A673 (cell line): ENCODE measurements around the gene P2RY2. TPM values are rescaled to one million over a fixed set of nuclear protein-coding genes. Genes with fewer than 3 reads are reported as not detected.
"Not testable (repeated sequence)": the region's sequence is repeated elsewhere in the genome, so short reads cannot be mapped to it uniquely, and the experiment has no call there.

Source experiments
- BruUV-seq: library from RNA; stranded (reverse); fragments of 400-500 nt; replicated peaks from 2 replicates; lab custom pipeline; 2021; lab: Mats Ljungman, UMichigan
- CTCF ChIA-PET: fragments of 300-600 bp; sonication (Branson Sonifier 250); formaldehyde crosslinking; loops from one replicate; lab custom pipeline; 2022; ENCODE audit warnings: antibody characterized with exemption; lab: Charles Lee
- POLR2A ChIA-PET: fragments of 300-600 bp; sonication (Branson Sonifier 250); formaldehyde crosslinking; loops from one replicate; lab custom pipeline; 2022; ENCODE audit warnings: antibody characterized with exemption; ENCODE audit not compliant: low non-redundant PET; lab: Charles Lee
- DNase-seq: peaks from one replicate; pipeline ENCODE4 v3.0.0-alpha.2; 2015; ENCODE audit warnings: low spot score
- H3K27ac ChIP-seq: fragments of 200-600 bp; sonication (generic); 2 replicates; pipeline ENCODE4 v1.5.1; 2016; ENCODE audit warnings: mixed run types, low read depth, mild to moderate bottlenecking, mixed read lengths, antibody characterized with exemption, low read length; ENCODE audit not compliant: poor library complexity, severe bottlenecking
- H3K27me3 ChIP-seq: fragments of 200-600 bp; sonication (generic); replicated peaks from 2 replicates; pipeline ENCODE4 v1.6.1; 2017; ENCODE audit warnings: mixed run types, low read depth, mild to moderate bottlenecking, mixed read lengths, antibody characterized with exemption, low read length; ENCODE audit not compliant: insufficient read depth, poor library complexity
- H3K36me3 ChIP-seq: fragments of 200-600 bp; sonication (generic); 2 replicates; pipeline ENCODE4 v1.6.1; 2016; ENCODE audit warnings: mixed run types, mild to moderate bottlenecking, mixed read lengths, antibody characterized with exemption, low read length; ENCODE audit not compliant: insufficient read depth, poor library complexity, severe bottlenecking
- H3K4me1 ChIP-seq: fragments of 200-600 bp; sonication (generic); 2 replicates; pipeline ENCODE4 v1.6.1; 2017; ENCODE audit warnings: mixed run types, mild to moderate bottlenecking, mixed read lengths, antibody characterized with exemption, low read length; ENCODE audit not compliant: insufficient read depth, poor library complexity, severe bottlenecking
- H3K4me3 ChIP-seq: fragments of 200-600 bp; sonication (generic); 2 replicates; pipeline ENCODE4 v1.5.1; 2016; ENCODE audit warnings: low read depth, mixed run types, mild to moderate bottlenecking, mixed read lengths, low read length; ENCODE audit not compliant: poor library complexity, severe bottlenecking
- H3K9me3 ChIP-seq: fragments of 200-600 bp; sonication (generic); 2 replicates; pipeline ENCODE4 v1.6.1; 2016; ENCODE audit warnings: mixed run types, low read depth, mild to moderate bottlenecking, mixed read lengths, antibody characterized with exemption, low read length; ENCODE audit not compliant: poor library complexity, severe bottlenecking
- EZH2 ChIP-seq: fragments of 200-600 bp; sonication (generic); IDR thresholded peaks from 2 replicates; pipeline ENCODE4 v1.6.1; 2017; ENCODE audit warnings: borderline replicate concordance, low read depth, mild to moderate bottlenecking, mixed read lengths, antibody characterized with exemption, low read length; ENCODE audit not compliant: poor library complexity, severe bottlenecking
- intact Hi-C: fragments of 100-400 bp; cut with micrococcal nuclease; formaldehyde crosslinking; loops from one replicate; pipeline ENCODE4 v1.10.0; 2022; ENCODE audit not compliant: unreplicated experiment
- total RNA-seq: library from RNA; stranded (reverse); gene quantifications from 2 replicates; pipeline ENCODE4 v1.2.3, GENCODE V29; 2021
- TF ChIP-seq, protein P1 (sequence below): fragments of 300-800, 200-600 bp; sonication (generic); conservative IDR thresholded peaks from 2 replicates; pipeline ENCODE4 v1.5.1; 2017; ENCODE audit warnings: low read depth, mild to moderate bottlenecking, antibody characterized with exemption, low read length, moderate library complexity, mixed read lengths

P2RY2 gene
- total RNA-seq, 1 experiment from 2014 or later = not detected

DNA sequence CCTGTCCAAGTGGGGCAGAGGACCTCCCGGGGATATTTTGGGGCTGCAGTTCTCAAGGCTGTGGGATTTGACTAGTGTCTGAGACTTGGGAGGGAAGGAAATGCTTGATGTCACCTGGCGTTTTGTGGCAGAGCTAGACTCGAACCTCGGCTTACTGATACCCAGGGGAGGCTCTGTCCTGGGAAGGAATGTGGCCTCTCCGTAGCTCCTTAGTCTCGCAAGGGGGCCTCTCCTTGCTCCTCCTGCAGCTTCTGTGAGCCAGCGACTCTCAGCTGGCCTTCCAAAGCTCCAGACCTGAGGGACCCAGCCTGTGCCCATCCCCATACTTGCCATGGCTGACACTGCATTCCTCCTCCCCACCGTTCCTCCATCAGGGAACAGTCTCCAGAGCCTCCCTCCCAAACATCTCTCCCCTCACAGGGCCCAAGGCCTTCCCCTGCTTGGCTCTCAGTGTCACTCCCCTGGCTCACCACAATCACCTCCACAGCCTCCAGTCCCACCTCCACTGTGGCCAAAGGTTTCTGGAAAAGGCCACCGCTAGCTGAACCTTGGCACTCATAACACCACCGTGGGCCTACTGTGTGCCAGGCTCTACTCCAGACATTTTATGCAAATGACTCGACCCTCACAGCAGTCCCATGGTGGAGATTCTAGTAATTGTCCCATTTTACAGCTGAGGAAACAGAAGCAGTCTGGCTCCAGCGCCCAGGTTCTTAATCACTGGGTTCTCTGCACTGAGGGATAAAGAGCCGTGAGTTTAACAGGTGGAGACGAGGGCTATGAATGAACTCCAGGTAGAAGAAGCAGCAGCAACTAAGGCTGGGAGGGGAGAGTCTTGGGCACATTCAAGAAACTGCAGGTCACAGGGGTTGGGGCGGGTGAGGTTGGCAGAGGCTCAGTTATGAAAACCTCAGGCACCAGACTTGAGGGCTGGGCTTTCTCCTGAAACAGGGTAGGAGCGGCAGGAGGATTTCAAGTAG is 12.1 kb downstream of the P2RY2 start:
- Histone ChIP-seq H3K36me3 (no peaks in the 10 kb centered on the region), H3K27me3 (no peaks in the 10 kb centered on the region), H3K9me3 (no peaks in the 10 kb centered on the region), H3K4me1 (no peaks in the 10 kb centered on the region), H3K4me3 (no peak overlapping the region), H3K27ac (no peak overlapping the region)
- no peak for DNase-seq
- POLR2A ChIA-PET = no interaction called here
- no TSS peak for BruUV-seq
- CTCF ChIA-PET = no interaction called here
- intact Hi-C loops = no loop called here
- no peak for TF ChIP-seq EZH2
- TF ChIP-seq, protein P1, sequence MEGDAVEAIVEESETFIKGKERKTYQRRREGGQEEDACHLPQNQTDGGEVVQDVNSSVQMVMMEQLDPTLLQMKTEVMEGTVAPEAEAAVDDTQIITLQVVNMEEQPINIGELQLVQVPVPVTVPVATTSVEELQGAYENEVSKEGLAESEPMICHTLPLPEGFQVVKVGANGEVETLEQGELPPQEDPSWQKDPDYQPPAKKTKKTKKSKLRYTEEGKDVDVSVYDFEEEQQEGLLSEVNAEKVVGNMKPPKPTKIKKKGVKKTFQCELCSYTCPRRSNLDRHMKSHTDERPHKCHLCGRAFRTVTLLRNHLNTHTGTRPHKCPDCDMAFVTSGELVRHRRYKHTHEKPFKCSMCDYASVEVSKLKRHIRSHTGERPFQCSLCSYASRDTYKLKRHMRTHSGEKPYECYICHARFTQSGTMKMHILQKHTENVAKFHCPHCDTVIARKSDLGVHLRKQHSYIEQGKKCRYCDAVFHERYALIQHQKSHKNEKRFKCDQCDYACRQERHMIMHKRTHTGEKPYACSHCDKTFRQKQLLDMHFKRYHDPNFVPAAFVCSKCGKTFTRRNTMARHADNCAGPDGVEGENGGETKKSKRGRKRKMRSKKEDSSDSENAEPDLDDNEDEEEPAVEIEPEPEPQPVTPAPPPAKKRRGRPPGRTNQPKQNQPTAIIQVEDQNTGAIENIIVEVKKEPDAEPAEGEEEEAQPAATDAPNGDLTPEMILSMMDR = no peak

DNA sequence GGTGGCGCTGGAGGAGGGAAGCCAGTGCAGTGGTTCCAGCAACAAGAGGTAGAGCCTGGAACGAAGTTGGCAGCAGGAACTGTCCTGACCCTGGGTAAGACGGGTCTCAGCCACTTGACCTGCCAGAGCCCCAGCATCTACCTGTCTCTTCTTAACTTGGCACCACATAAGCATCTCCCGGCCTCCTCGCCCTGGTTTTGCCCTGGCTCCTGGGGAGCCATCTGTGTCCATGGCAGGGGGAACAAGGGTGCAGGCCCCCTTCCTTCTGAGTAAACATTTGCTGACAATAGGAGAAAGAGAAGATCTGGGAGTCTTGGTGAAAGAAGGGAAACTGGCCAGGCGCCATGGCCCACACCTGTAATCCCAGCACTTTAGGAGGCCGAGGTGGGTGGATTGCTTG is 12.8 kb downstream of the P2RY2 start:
- TF ChIP-seq, protein P1 = no peak
- TF ChIP-seq EZH2 = no peak
- no TSS peak for BruUV-seq
- intact Hi-C loops = no loop called here
- no peak for DNase-seq
- no peak overlapping the region for H3K4me3 ChIP-seq
- POLR2A ChIA-PET = no interaction called here
- CTCF ChIA-PET = interaction anchor here (0.6 kb wide), 1 partner anchor 12 kb away, joined by 4 read pairs; no protein-coding TSS in a partner anchor
- H3K9me3 ChIP-seq = no peaks in the 10 kb centered on the region
- H3K4me1 ChIP-seq = no peaks in the 10 kb centered on the region
- no peak overlapping the region for H3K27ac ChIP-seq
- no peaks in the 10 kb centered on the region for H3K36me3 ChIP-seq
- no peaks in the 10 kb centered on the region for H3K27me3 ChIP-seq

DNA sequence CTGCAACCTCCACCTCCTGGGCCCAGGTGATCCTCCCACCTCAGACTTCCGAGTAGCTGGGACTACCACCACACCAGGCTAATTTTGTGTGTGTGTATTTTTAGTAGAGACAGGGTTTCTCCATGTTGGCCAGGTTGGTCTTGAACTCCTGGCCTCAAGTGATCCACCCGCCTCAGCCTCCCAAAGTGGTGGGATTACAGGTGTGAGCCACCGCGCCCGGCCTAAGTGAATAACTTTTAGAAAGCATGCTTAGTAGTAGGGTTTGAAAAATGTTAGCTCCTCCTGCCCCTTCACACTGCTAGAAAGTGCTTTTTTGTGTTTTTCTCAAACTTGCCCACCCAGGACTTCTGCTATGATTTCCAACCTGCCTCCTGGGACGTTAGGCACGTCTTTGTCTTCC is 14.4 kb downstream of the P2RY2 start:
- CTCF ChIA-PET, POLR2A ChIA-PET, H3K27ac ChIP-seq, H3K9me3 ChIP-seq, H3K4me1 ChIP-seq, DNase-seq, H3K27me3 ChIP-seq, BruUV-seq, H3K36me3 ChIP-seq, H3K4me3 ChIP-seq, intact Hi-C loops: not testable (repeated sequence)
